OCI-LY1 (cell line): ENCODE results near the gene PCNX2.

Experiments used
- EZH2 ChIP-seq: fragments of 200-600 bp; sonication (generic), shearing (Covaris generic); IDR thresholded peaks from 2 replicates; pipeline ENCODE4 v1.8.0; 2017; ENCODE audit warnings: borderline replicate concordance, mixed run types, mild to moderate bottlenecking, antibody characterized with exemption, low read length, moderate library complexity, mixed read lengths
- TF ChIP-seq, protein P1 (sequence below): fragments of 200-600 bp; sonication (generic), shearing (Covaris generic); IDR thresholded peaks from 2 replicates; pipeline ENCODE4 v1.5.1; 2017; ENCODE audit warnings: mild to moderate bottlenecking, antibody characterized with exemption, low read length, moderate library complexity, mixed read lengths

DNA sequence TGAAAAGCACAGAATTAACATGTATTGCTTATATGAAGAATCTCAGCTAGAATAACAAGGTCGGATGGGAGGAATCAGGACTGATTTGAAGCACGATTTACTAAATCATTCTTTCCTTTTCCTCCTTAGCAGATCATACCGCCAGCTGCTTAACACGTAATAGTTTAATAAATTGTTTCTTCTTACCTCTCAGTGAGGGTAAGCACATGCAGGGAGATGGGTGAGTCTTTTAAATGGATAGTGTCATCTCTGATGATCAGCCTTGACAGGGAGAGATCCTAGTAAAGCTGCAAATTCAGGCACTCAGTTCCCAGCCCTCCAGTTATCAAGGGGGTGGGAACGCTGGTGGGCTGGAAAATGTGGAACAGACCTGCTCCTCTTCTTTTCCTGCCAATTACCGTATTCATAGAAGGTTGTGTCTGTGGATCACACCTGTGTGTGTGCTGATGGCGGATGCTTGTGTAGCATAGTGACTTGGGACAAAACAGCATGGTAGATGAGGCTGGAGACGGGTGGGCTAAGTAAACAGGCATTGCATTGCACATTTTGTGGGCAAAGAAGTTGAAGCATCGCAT, 314.5 kb downstream of the PCNX2 start:
- TF ChIP-seq, protein P1, sequence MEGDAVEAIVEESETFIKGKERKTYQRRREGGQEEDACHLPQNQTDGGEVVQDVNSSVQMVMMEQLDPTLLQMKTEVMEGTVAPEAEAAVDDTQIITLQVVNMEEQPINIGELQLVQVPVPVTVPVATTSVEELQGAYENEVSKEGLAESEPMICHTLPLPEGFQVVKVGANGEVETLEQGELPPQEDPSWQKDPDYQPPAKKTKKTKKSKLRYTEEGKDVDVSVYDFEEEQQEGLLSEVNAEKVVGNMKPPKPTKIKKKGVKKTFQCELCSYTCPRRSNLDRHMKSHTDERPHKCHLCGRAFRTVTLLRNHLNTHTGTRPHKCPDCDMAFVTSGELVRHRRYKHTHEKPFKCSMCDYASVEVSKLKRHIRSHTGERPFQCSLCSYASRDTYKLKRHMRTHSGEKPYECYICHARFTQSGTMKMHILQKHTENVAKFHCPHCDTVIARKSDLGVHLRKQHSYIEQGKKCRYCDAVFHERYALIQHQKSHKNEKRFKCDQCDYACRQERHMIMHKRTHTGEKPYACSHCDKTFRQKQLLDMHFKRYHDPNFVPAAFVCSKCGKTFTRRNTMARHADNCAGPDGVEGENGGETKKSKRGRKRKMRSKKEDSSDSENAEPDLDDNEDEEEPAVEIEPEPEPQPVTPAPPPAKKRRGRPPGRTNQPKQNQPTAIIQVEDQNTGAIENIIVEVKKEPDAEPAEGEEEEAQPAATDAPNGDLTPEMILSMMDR: no peak
- no peak for TF ChIP-seq EZH2
